ENCODE data around the gene OR52J3.

DNA sequence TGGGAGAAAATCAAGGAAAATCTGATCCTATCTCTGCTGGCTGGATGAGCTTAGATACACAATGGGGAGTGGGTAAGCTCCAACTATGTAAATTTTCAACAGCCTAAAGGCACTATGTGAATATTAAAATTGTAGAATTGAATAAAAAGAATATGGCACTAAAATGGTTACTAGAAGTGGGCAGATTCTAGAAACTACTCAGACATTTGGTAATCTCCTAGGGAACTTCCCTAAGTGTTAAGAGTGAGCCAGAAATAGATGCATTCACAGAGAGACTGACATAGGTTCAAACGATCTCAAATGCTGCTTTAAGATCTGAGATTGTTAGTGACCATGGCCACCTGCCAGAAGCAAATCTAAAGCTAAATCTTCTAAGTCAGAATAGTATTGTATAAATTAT is 18.7 kb downstream of the OR52J3 start:
- no peak for TF ChIP-seq GATA3 (IDR thresholded peaks at IDR 0.05; ENCODE audit: low read depth, low read length)
- no peak for TF ChIP-seq GATA2 (IDR thresholded peaks at IDR 0.05; ENCODE audit: low read depth, low read length)

All from SH-SY5Y (cell line).